ENCODE results near the gene RARRES2.

GRCh38 chr7:150337659-150338081, 3.8 kb downstream of the RARRES2 start:
- TF ChIP-seq, protein P1, sequence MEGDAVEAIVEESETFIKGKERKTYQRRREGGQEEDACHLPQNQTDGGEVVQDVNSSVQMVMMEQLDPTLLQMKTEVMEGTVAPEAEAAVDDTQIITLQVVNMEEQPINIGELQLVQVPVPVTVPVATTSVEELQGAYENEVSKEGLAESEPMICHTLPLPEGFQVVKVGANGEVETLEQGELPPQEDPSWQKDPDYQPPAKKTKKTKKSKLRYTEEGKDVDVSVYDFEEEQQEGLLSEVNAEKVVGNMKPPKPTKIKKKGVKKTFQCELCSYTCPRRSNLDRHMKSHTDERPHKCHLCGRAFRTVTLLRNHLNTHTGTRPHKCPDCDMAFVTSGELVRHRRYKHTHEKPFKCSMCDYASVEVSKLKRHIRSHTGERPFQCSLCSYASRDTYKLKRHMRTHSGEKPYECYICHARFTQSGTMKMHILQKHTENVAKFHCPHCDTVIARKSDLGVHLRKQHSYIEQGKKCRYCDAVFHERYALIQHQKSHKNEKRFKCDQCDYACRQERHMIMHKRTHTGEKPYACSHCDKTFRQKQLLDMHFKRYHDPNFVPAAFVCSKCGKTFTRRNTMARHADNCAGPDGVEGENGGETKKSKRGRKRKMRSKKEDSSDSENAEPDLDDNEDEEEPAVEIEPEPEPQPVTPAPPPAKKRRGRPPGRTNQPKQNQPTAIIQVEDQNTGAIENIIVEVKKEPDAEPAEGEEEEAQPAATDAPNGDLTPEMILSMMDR (IDR thresholded peaks at IDR 0.05 in 2 of 3, conservative IDR thresholded peaks at IDR 0.05 in 1 of 3; ENCODE audit: borderline replicate concordance in 1 of 3, insufficient read depth in 1 of 3, low read depth in 2 of 3, low read length in 2 of 3), result no peak
- no peak for TF ChIP-seq CEBPB (IDR thresholded peaks at IDR 0.05; ENCODE audit: low read depth)
- TF ChIP-seq EZH2 (IDR thresholded peaks at IDR 0.05), result no peak
- no peak for TF ChIP-seq RAD21 (IDR thresholded peaks at IDR 0.05; ENCODE audit: low read depth)
- no peak for TF ChIP-seq ZNF274 (IDR thresholded peaks at IDR 0.05; ENCODE audit: low read depth, low read length)
- no peak for TF ChIP-seq POLR2A (IDR thresholded peaks at IDR 0.05; ENCODE audit: borderline replicate concordance, extremely low read depth, insufficient read depth, insufficient read length)
- TF ChIP-seq JUND (IDR thresholded peaks at IDR 0.05), result no peak

Data from HCT116 (cell line).